Measurements from ENCODE around the gene NGRN.

Gene NGRN

DNA sequence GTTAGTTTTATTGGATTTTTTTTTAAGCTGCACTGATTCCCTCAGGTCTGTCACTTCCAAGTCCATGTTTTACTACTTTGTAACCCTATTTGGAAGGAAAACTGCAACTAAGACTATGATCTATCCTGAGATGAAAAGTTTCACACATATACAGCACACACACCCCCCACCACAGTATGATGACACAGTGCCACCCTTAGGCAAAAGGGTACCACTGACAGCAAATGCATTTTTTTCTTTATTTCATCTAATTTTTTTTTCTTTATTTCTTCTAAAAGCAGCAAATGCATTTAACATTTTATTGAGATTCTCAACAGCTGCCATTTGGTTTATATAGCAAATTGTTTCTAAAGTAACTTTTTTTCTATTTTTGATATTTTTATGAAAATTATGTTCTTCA lies 21.2 kb downstream of the NGRN start:
- Histone ChIP-seq H3K14ac (ENCODE audit: low read length) (no peak overlapping the region), H2BK15ac (ENCODE audit: low read length) (no peak overlapping the region), H3K27ac (replicated peaks; ENCODE audit: low read length) (no peak overlapping the region), H3K9me3 (replicated peaks in 1 of 2; ENCODE audit: control insufficient read depth in 2 of 2, insufficient read depth in 1 of 2, low read depth in 1 of 2, low read length in 2 of 2) (no peaks in the 10 kb centered on the region), H3K9ac (ENCODE audit: low read depth, low read length, poor library complexity) (no peak overlapping the region), H3K23ac (ENCODE audit: low read depth, low read length, poor library complexity) (no peak overlapping the region), H3K27me3 (ENCODE audit: control insufficient read depth in 3 of 3, insufficient read depth in 3 of 3, low read depth in 1 of 3, low read length in 3 of 3) (no peaks in the 10 kb centered on the region), H3K18ac (ENCODE audit: low read length) (no peak overlapping the region), H3K4me2 (ENCODE audit: insufficient read depth, low read length, poor library complexity, severe bottlenecking) (no peak overlapping the region), H2BK5ac (ENCODE audit: low read length) (no peak overlapping the region), H2AK5ac (ENCODE audit: low read depth, low read length) (no peak overlapping the region), H2AFZ (ENCODE audit: low read length) (no peak overlapping the region), H3K36me3 (replicated peaks in 1 of 2; ENCODE audit: control insufficient read depth in 2 of 2, insufficient read depth in 2 of 2, low read length in 2 of 2) (peaks cover 0 to 2% of the 10 kb centered on the region in 2 donors), H3K4me1 (ENCODE audit: control insufficient read depth in 2 of 2, insufficient read depth in 1 of 2, low read depth in 1 of 2, low read length in 2 of 2) (no peaks in the 10 kb centered on the region), H3K4me3 (ENCODE audit: low read length in 2 of 2) (no peak overlapping the region), H3K79me1 (ENCODE audit: low read depth, low read length) (no peaks in the 10 kb centered on the region), H2BK120ac (ENCODE audit: low read depth, low read length) (no peak overlapping the region), H3K4ac (ENCODE audit: low read length) (no peak overlapping the region), H2BK12ac (ENCODE audit: low read length) (no peak overlapping the region), H4K91ac (ENCODE audit: low read depth, low read length, poor library complexity) (no peak overlapping the region), H4K8ac (ENCODE audit: low read depth, low read length) (no peak overlapping the region)
- DNase-seq (ENCODE audit: low spot score): no peak

- H3K27ac ChIP-seq (replicated peaks; ENCODE audit: low read length): no peak overlapping the region
- H2BK120ac ChIP-seq (ENCODE audit: low read depth, low read length): no peak overlapping the region
- no peaks in the 10 kb centered on the region for H3K4me1 ChIP-seq (ENCODE audit: control insufficient read depth in 2 of 2, insufficient read depth in 1 of 2, low read depth in 1 of 2, low read length in 2 of 2)
- H4K91ac ChIP-seq (ENCODE audit: low read depth, low read length, poor library complexity): no peak overlapping the region
- H3K79me1 ChIP-seq (ENCODE audit: low read depth, low read length): peaks cover 1% of the 10 kb centered on the region
- H4K8ac ChIP-seq (ENCODE audit: low read depth, low read length): no peak overlapping the region
- H3K9me3 ChIP-seq (replicated peaks in 1 of 2; ENCODE audit: control insufficient read depth in 2 of 2, insufficient read depth in 1 of 2, low read depth in 1 of 2, low read length in 2 of 2): no peaks in the 10 kb centered on the region
- no peak overlapping the region for H2BK12ac ChIP-seq (ENCODE audit: low read length)
- no peak overlapping the region for H3K18ac ChIP-seq (ENCODE audit: low read length)
- no peak overlapping the region for H3K14ac ChIP-seq (ENCODE audit: low read length)
- no peak overlapping the region for H3K4me2 ChIP-seq (ENCODE audit: insufficient read depth, low read length, poor library complexity, severe bottlenecking)
- peak overlapping the region; percentile 59 for H2AFZ ChIP-seq (ENCODE audit: low read length)
- no peak overlapping the region for H2AK5ac ChIP-seq (ENCODE audit: low read depth, low read length)
- H3K4ac ChIP-seq (ENCODE audit: low read length): no peak overlapping the region
- H3K27me3 ChIP-seq (ENCODE audit: control insufficient read depth in 3 of 3, insufficient read depth in 3 of 3, low read depth in 1 of 3, low read length in 3 of 3): no peaks in the 10 kb centered on the region
- no peak overlapping the region for H2BK5ac ChIP-seq (ENCODE audit: low read length)
- no peak overlapping the region for H3K4me3 ChIP-seq (ENCODE audit: low read length in 2 of 2)
- H3K23ac ChIP-seq (ENCODE audit: low read depth, low read length, poor library complexity): no peak overlapping the region
- no peak overlapping the region for H3K9ac ChIP-seq (ENCODE audit: low read depth, low read length, poor library complexity)
- H2BK15ac ChIP-seq (ENCODE audit: low read length): no peak overlapping the region
- DNase-seq (ENCODE audit: low spot score): no peak
- no CpG with 5 or more reads among the region's 5 CpGs for WGBS, 2 donors (ENCODE audit: extremely low coverage in 2 of 2, insufficient read length in 2 of 2, insufficient replicate concordance in 1 of 2)
- peaks cover 0 to 2% of the 10 kb centered on the region in 2 donors for H3K36me3 ChIP-seq (replicated peaks in 1 of 2; ENCODE audit: control insufficient read depth in 2 of 2, insufficient read depth in 2 of 2, low read length in 2 of 2)
Observed at GRCh38 chr15:90287101-90287500, 21.6 kb downstream of the NGRN start.

DNA sequence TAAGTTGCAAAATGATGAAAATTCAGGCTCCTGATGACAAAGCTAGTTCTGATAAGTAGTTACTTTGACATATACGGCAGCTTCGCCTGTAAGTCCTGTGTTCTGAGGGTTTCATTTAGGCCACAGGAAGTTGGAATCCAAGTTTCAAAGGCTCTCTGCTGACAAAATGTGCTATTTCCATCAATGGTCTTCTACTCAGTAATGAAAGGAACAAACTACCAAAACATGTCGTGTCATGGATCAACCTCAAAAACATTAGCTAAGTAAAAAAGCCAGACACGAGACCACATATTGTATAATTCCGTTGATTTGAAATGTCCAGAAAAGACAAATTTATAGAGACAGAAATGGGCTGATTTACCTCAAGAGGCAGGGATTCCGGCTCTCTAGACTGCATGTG lies 22.5 kb downstream of the NGRN start:
- no peak overlapping the region for H3K18ac ChIP-seq (ENCODE audit: low read length)
- H3K36me3 ChIP-seq (replicated peaks in 1 of 2; ENCODE audit: control insufficient read depth in 2 of 2, insufficient read depth in 2 of 2, low read length in 2 of 2): peaks cover 0 to 2% of the 10 kb centered on the region in 2 donors
- H4K91ac ChIP-seq (ENCODE audit: low read depth, low read length, poor library complexity): no peak overlapping the region
- H2BK12ac ChIP-seq (ENCODE audit: low read length): no peak overlapping the region
- no peak overlapping the region for H3K4me2 ChIP-seq (ENCODE audit: insufficient read depth, low read length, poor library complexity, severe bottlenecking)
- no peak overlapping the region for H2BK120ac ChIP-seq (ENCODE audit: low read depth, low read length)
- H3K4me3 ChIP-seq (ENCODE audit: low read length in 2 of 2): no peak overlapping the region
- H3K27ac ChIP-seq (replicated peaks; ENCODE audit: low read length): no peak overlapping the region
- H3K4me1 ChIP-seq (ENCODE audit: control insufficient read depth in 2 of 2, insufficient read depth in 1 of 2, low read depth in 1 of 2, low read length in 2 of 2): no peaks in the 10 kb centered on the region
- no peaks in the 10 kb centered on the region for H3K27me3 ChIP-seq (ENCODE audit: control insufficient read depth in 3 of 3, insufficient read depth in 3 of 3, low read depth in 1 of 3, low read length in 3 of 3)
- WGBS, 2 donors (ENCODE audit: extremely low coverage in 2 of 2, insufficient read length in 2 of 2, insufficient replicate concordance in 1 of 2): no CpG with 5 or more reads among the region's 6 CpGs
- no peaks in the 10 kb centered on the region for H3K9me3 ChIP-seq (replicated peaks in 1 of 2; ENCODE audit: control insufficient read depth in 2 of 2, insufficient read depth in 1 of 2, low read depth in 1 of 2, low read length in 2 of 2)
- no peak overlapping the region for H2BK5ac ChIP-seq (ENCODE audit: low read length)
- no peak for DNase-seq (ENCODE audit: low spot score)
- no peak overlapping the region for H4K8ac ChIP-seq (ENCODE audit: low read depth, low read length)
- no peak overlapping the region for H3K4ac ChIP-seq (ENCODE audit: low read length)
- no peak overlapping the region for H2AK5ac ChIP-seq (ENCODE audit: low read depth, low read length)
- H3K14ac ChIP-seq (ENCODE audit: low read length): no peak overlapping the region
- H3K23ac ChIP-seq (ENCODE audit: low read depth, low read length, poor library complexity): no peak overlapping the region
- H2AFZ ChIP-seq (ENCODE audit: low read length): no peak overlapping the region
- no peak overlapping the region for H3K9ac ChIP-seq (ENCODE audit: low read depth, low read length, poor library complexity)
- H2BK15ac ChIP-seq (ENCODE audit: low read length): no peak overlapping the region
- peaks cover 1% of the 10 kb centered on the region for H3K79me1 ChIP-seq (ENCODE audit: low read depth, low read length)

GRCh38 chr15:90291679-90292356 lies 26.3 kb downstream of the NGRN start:
- Histone ChIP-seq H4K91ac (ENCODE audit: low read depth, low read length, poor library complexity) (no peak overlapping the region), H2BK12ac (ENCODE audit: low read length) (no peak overlapping the region), H3K23ac (ENCODE audit: low read depth, low read length, poor library complexity) (no peak overlapping the region), H3K36me3 (replicated peaks in 1 of 2; ENCODE audit: control insufficient read depth in 2 of 2, insufficient read depth in 2 of 2, low read length in 2 of 2) (no peaks in the 10 kb centered on the region), H3K4me1 (ENCODE audit: control insufficient read depth in 2 of 2, insufficient read depth in 1 of 2, low read depth in 1 of 2, low read length in 2 of 2) (no peaks in the 10 kb centered on the region), H3K4me3 (ENCODE audit: low read length in 2 of 2) (no peak overlapping the region), H3K9ac (ENCODE audit: low read depth, low read length, poor library complexity) (no peak overlapping the region), H3K18ac (ENCODE audit: low read length) (no peak overlapping the region), H2AK5ac (ENCODE audit: low read depth, low read length) (no peak overlapping the region), H3K14ac (ENCODE audit: low read length) (peak overlapping the region; percentile 82), H3K4ac (ENCODE audit: low read length) (no peak overlapping the region), H3K4me2 (ENCODE audit: insufficient read depth, low read length, poor library complexity, severe bottlenecking) (no peak overlapping the region), H3K9me3 (replicated peaks in 1 of 2; ENCODE audit: control insufficient read depth in 2 of 2, insufficient read depth in 1 of 2, low read depth in 1 of 2, low read length in 2 of 2) (no peaks in the 10 kb centered on the region), H3K27ac (replicated peaks; ENCODE audit: low read length) (no peak overlapping the region), H2BK120ac (ENCODE audit: low read depth, low read length) (no peak overlapping the region), H2AFZ (ENCODE audit: low read length) (no peak overlapping the region), H4K8ac (ENCODE audit: low read depth, low read length) (no peak overlapping the region), H2BK15ac (ENCODE audit: low read length) (no peak overlapping the region), H3K79me1 (ENCODE audit: low read depth, low read length) (peaks cover 1% of the 10 kb centered on the region), H3K27me3 (ENCODE audit: control insufficient read depth in 3 of 3, insufficient read depth in 3 of 3, low read depth in 1 of 3, low read length in 3 of 3) (no peaks in the 10 kb centered on the region), H2BK5ac (ENCODE audit: low read length) (peak overlapping the region; percentile 75)
- WGBS, 2 donors (ENCODE audit: extremely low coverage in 2 of 2, insufficient read length in 2 of 2, insufficient replicate concordance in 1 of 2): no CpG with 5 or more reads among the region's 16 CpGs
- DNase-seq (ENCODE audit: low spot score): no peak

Measured in neuronal stem cell (in vitro differentiated cells).